Muscle of leg (tissue), 11 donors: ENCODE data around the gene NBPF1. TPM values are rescaled to one million over a fixed set of nuclear protein-coding genes. Genes with fewer than 3 reads are reported as not detected.
"Not testable (repeated sequence)": the region's sequence is repeated elsewhere in the genome, so short reads cannot be mapped to it uniquely, and the experiment has no call there.

Experiments
- DNase-seq: peaks from one replicate; pipeline ENCODE4 v3.0.0; 2013
- H3K27ac ChIP-seq: one replicate; pipeline ENCODE4 v1.5.1; 2013; ENCODE audit warnings: mild to moderate bottlenecking, low read length, control low read depth
- H3K27me3 ChIP-seq: one replicate; pipeline ENCODE4 v1.6.1; 2013; ENCODE audit warnings: low read length; ENCODE audit not compliant: control insufficient read depth, insufficient read depth
- H3K36me3 ChIP-seq: one replicate; pipeline ENCODE4 v1.6.1; 2013; ENCODE audit warnings: low read length; ENCODE audit not compliant: control insufficient read depth, insufficient read depth
- H3K4me1 ChIP-seq: one replicate; pipeline ENCODE4 v1.6.1; 2013; ENCODE audit warnings: low read length; ENCODE audit not compliant: control insufficient read depth, insufficient read depth
- H3K4me3 ChIP-seq: one replicate; pipeline ENCODE4 v1.5.1; 2013; ENCODE audit warnings: low read length, control low read depth
- H3K9me3 ChIP-seq: replicated peaks from 2 replicates; pipeline ENCODE4 v1.6.1; 2013; ENCODE audit warnings: low read depth, low read length; ENCODE audit not compliant: control insufficient read depth
- WGBS: methylation state at CpG from one replicate; pipeline ENCODE4 v1.1.5; 2013; ENCODE audit warnings: missing lambda C conversion rate; ENCODE audit not compliant: insufficient coverage; 5-methylcytosine and 5-hydroxymethylcytosine counted together
- polyA plus RNA-seq, 8 donors: library from polyadenylated mRNA; unstranded; fragments of 120-200 nt; gene quantifications; one replicate each; pipeline versions ENCODE4 v1.2.1 to v1.2.3, GENCODE V29; 2013; ENCODE audit warnings: inconsistent platforms in 1 of 8, low replicate concordance in 1 of 8; ENCODE audit not compliant: insufficient read length in 8 of 8, insufficient read depth in 1 of 8
- total RNA-seq: library from RNA; stranded (reverse); fragments of 120-200 nt; gene quantifications from one replicate; pipeline ENCODE4 v1.2.4, GENCODE V29; 2013

The NBPF1 gene
- total and polyA plus RNA-seq, 9 donors = 72.6 to 148 (median 114) TPM

DNA sequence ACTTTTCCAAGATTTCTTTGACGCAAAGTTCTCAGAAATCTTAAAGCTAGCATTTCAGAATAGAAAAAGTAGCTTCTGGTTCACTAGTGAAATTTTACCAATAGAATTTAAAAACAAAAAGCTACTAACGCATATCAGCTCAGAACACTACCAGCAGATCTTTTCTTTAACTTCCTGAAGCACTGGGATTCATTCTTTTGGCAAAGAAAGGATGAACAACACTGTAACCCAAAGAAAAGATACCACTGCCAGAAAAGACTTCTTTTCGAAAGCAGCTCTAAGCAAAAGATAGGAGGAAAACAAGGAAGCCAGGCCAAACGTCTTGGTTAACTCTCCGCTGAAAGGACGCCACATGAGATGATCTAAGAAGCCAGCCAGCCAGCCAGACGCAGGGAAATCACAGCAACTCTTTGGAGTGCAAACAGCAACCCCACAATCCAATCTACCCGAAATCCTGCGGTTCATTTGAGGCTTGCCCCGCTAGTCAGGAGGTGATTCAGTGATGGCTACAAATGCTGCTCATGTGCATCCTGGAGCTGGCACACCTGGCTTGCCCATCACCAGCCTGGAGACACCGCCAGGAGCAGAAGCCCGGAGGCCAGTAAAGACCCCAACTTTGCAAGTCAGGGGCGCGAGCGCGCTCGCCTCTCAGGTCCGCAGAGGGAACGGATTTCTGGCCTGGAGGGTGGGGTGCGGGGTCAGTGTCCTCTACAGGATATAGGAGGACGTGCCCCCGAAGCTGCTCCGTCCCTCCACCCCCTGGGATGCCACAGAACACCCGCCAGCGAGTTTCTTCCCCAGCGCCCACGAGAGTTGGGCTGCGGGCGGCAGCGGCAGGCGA is 812 bp downstream of the NBPF1 start:
- H3K4me3 ChIP-seq = peak overlapping the region; percentile 57
- no peaks in the 10 kb centered on the region for H3K9me3 ChIP-seq
- 1% methylated on average over 30 of the region's 31 CpGs for WGBS
- peak; percentile 98 for DNase-seq
- peaks cover 19% of the 10 kb centered on the region for H3K4me1 ChIP-seq
- H3K36me3 ChIP-seq = peaks cover 21% of the 10 kb centered on the region
- peak overlapping the region; percentile 75 for H3K27ac ChIP-seq
- H3K27me3 ChIP-seq = peaks cover 5% of the 10 kb centered on the region

DNA sequence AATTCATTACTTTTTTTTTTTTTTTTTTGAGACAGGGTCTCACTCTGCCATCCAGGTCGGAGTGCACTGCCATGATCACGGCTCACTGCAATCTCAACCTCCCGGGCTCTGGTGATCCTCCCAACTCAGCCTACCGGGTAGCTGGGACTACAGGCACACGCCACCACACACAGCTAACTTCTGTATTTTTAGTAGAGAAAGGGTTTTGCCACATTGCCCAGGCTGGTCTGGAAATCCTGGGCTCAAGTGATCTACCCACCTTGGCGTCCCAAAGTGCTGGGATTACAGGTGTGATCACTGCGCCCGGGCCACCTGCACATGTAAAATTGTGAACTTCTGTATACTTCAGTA is 1.4 kb downstream of the NBPF1 start:
- 59% methylated on average over 7 of the region's 8 CpGs for WGBS
- DNase-seq, H3K27me3 ChIP-seq, H3K9me3 ChIP-seq: not testable (repeated sequence)
- Histone ChIP-seq H3K36me3 (peaks cover 21% of the 10 kb centered on the region), H3K4me3 (peak overlapping the region; percentile 57), H3K4me1 (peaks cover 19% of the 10 kb centered on the region), H3K27ac (peak overlapping the region; percentile 75)

DNA sequence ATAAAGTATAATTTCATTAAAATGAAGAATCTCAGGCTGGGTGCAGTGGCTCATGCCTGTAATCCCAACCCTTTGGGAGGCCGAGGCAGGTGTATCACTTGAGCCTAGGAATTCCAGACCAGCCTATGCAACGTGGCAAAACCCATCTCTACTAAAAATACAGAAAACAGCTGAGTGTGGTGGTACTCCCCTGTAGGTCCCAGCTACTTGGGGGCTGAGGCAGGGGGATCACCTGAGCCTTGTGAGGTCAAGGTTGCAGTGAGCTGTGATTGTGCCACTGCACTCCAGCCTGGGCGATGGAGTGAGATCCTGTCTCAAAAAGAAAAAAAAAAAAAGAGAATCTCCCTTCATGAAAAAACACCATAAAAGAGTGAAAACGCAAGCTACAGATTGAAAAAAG is 2.2 kb downstream of the NBPF1 start:
- H3K4me3 ChIP-seq, H3K27ac ChIP-seq, H3K27me3 ChIP-seq, DNase-seq, H3K9me3 ChIP-seq: not testable (repeated sequence)
- peaks cover 19% of the 10 kb centered on the region for H3K4me1 ChIP-seq
- peaks cover 27% of the 10 kb centered on the region for H3K36me3 ChIP-seq
- WGBS = no CpG with 5 or more reads among the region's 4 CpGs

DNA sequence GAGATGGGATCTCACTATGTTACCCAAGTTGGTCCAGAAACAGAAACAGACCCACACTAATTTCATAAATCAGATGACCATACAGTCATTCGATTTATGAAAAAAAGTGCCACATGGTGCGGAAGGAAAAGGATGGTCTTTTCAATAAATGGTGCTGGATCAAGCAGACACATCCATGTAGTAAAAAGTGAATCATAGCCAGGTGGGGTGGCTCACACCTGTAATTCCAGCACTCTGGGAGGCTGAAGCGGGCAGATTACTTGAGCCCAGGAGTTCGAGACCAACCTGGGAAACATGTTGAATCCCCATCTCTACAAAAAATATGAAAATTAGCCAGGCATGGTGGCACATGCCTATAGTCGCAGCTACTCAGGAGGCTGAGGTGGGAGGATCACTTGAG is 2.8 kb downstream of the NBPF1 start:
- Histone ChIP-seq H3K36me3 (peaks cover 34% of the 10 kb centered on the region), H3K4me1 (peaks cover 19% of the 10 kb centered on the region)
- DNase-seq, H3K9me3 ChIP-seq, H3K27me3 ChIP-seq, H3K27ac ChIP-seq, H3K4me3 ChIP-seq: not testable (repeated sequence)
- 92% methylated on average over 2 of the region's 5 CpGs for WGBS

DNA sequence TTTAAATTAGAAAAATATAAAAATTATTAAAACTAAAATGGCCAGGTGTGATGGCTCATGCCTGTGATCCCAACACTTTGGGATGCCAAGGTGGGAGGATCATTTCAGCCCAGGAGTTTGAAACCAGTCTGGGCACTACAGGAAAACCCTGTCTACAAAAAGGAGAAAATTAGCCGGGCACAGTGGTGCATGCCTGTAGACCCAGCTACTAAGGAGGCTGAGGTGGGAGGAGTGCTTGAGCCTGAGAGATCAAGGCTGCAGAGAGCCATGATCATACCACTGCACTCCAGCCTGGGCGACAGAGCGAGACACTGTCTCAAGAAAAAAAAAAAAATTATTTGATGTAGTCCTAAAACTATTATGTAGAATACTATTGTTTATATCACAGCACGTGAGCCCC is 3.6 kb downstream of the NBPF1 start:
- 94% methylated on average over 1 of the region's 4 CpGs for WGBS
- H3K4me1 ChIP-seq = peaks cover 21% of the 10 kb centered on the region
- H3K36me3 ChIP-seq = peaks cover 40% of the 10 kb centered on the region
- not testable (repeated sequence) for H3K4me3 ChIP-seq, H3K27ac ChIP-seq, DNase-seq, H3K27me3 ChIP-seq, H3K9me3 ChIP-seq

DNA sequence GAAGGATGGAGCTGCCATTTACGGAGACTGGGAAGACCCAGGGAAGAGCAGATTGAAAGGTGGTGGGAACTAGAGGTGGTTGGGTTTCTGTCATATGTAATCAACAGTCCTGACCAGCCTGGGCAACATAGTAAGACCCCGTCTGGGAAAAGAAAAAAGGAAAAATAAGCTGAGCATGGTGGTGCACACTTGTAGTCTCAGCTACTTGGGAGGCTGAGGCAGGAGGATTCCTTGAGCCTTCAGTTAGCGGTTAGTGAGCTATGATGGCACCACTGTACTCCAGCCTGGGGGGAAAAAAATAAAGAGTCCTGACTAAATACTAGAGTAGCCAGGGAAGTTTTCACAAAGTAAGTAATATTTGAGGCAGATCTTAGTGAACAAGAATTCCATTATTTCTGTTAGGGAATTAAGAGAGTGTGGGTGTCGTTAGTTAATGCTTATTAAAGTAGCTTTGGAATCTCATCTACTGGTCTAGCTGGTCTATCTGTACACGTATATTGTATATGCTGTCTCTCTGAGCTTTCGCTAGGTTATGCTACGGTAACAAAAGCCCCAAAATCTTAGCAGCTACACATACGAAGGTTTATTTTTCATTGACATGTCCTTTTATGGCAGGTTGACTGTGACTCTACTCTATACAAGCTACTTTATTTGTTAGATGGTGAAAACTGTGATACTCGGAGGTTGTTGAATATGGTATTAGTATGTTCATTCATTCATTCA is 4.4 kb downstream of the NBPF1 start:
- H3K36me3 ChIP-seq = peaks cover 42% of the 10 kb centered on the region
- H3K4me3 ChIP-seq = no peak overlapping the region
- H3K27me3 ChIP-seq = peaks cover 3% of the 10 kb centered on the region
- H3K4me1 ChIP-seq = peaks cover 20% of the 10 kb centered on the region
- H3K9me3 ChIP-seq = no peaks in the 10 kb centered on the region
- WGBS = 96% methylated on average over 7 of the region's 9 CpGs
- no peak for DNase-seq
- no peak overlapping the region for H3K27ac ChIP-seq

DNA sequence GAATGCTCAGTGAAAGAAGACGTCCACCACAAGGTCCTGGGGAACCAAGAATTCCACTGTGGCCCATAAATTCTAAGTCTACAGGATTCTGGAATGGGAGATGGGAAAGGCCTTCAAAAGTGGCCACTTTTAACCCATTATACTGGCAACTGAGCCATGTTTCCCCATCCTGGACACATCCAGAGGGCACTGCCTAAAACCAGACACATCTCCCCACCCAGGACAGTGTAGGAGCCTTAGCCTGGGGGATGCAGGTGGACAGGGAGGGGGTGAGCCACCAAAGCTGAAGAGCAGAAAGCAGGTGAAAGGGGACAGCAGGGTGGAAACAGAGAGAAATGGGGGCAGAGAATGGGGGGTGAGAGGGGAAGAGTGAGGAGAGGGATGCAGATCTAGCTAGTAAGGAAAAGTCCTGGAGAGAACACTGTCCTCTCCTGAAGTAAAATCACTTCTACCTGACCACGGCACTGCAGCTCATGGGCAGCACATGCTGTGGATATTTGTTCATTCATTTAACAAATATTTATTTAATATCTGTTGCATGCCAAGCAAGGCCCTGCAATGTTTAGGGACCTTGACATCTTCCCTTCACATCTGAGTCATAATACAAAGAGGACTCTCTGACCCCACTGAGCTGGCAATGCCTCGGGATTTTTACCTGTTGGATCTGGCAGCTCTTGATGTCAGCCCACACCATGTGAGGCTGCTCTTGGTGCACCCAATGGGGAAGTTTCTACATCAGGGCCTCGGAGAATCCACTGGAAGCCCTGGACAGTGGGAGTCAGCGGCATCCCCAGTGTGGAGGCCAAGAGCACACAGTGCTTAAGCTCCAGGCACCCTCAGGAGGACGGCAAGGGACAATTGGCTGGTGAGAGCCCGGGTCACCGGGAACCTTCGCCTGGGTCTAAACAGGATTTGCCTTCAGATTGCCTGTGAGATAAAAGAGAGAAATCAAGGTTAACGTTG is 5.2 kb downstream of the NBPF1 start:
- WGBS = 87% methylated on average over 9 of the region's 10 CpGs
- H3K27me3 ChIP-seq, H3K27ac ChIP-seq, H3K9me3 ChIP-seq, DNase-seq, H3K4me3 ChIP-seq: not testable (repeated sequence)
- Histone ChIP-seq H3K4me1 (peaks cover 15% of the 10 kb centered on the region), H3K36me3 (peaks cover 42% of the 10 kb centered on the region)

DNA sequence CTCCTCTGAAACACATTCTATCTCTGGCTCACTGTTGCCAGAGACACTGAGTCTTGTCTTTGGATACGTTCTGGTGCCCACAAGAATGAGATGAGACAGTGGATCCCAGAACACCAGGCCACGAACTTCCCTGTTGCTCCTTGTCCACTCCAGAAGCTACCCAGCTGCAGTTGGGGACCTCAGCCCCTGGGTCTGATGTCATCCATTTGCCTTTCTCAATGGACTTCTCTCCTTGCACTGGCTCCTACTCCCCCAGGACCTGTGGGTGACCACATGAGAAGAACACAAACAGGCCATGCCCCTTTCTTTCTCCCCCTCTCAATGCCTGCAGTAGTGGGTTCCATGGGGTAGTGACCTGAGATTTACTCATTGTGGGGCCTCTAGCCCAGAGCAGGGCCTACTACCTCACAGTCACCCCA is 5.9 kb downstream of the NBPF1 start:
- peaks cover 42% of the 10 kb centered on the region for H3K36me3 ChIP-seq
- H3K9me3 ChIP-seq = no peaks in the 10 kb centered on the region
- H3K27ac ChIP-seq = no peak overlapping the region
- 96% methylated on average over 2 of the region's 2 CpGs for whole genome bisulfite sequencing
- H3K4me1 ChIP-seq = peaks cover 13% of the 10 kb centered on the region
- DNase-seq = no peak
- no peaks in the 10 kb centered on the region for H3K27me3 ChIP-seq
- H3K4me3 ChIP-seq = no peak overlapping the region

DNA sequence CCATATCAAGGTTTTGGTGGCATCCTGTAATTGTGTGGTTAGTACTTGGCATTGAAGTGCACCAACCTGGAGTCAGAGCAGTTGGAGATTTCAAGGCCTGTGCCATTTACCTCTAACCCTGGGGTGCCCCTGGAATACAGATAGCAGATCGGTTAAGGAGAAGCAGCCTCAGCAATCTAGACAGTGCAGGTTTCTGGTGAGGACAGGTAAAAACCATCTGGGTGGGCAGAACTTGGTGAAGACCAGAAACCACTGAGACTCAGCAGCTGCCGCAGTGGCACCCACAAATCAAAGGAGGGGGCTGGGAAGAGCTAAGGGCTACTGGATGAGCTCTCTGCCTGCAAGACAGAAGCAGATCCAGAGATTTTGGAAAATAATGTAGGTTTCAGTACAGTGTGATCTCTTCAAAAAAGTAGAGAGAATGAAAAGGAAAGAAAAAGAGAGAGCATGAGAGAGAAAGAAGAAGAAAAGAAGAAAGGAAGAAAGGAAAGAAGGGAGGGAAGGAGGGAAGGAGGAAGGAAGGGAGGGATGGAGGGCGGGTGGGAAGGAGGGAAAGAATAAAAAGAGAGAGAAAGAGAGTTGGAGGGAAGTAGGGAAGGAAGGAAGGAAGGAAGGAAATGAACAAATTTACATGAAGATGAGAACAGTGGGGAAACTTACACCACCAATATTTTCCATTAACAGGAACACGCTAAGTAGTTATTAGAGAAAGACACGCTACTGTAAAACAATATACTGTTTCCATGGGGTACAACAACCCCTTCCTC is 6.5 kb downstream of the NBPF1 start:
- 95% methylated on average over 5 of the region's 5 CpGs for WGBS
- peaks cover 42% of the 10 kb centered on the region for H3K36me3 ChIP-seq

More for the DNA sequence above, 6.5 kb downstream of the NBPF1 start:
- H3K9me3 ChIP-seq, H3K4me3 ChIP-seq, H3K4me1 ChIP-seq, DNase-seq, H3K27me3 ChIP-seq, H3K27ac ChIP-seq: not testable (repeated sequence)
